Activated CD4-positive, alpha-beta T cell treated with anti-CD3 and anti-CD28 coated beads, Interleukin-2, amount 50 U/mL, for 24 hours (primary cell): ENCODE data around the gene NAA80.
A peak's percentile ranks its signal among the peaks of the same experiment; 100 is the strongest.

Source experiments
- DNase-seq, 2 donors: peaks; one replicate each; pipeline ENCODE4 v3.0.0-alpha.2; 2020; ENCODE audit warnings: low read depth in 1 of 2, low spot score in 1 of 2

The NAA80 gene, protein sequence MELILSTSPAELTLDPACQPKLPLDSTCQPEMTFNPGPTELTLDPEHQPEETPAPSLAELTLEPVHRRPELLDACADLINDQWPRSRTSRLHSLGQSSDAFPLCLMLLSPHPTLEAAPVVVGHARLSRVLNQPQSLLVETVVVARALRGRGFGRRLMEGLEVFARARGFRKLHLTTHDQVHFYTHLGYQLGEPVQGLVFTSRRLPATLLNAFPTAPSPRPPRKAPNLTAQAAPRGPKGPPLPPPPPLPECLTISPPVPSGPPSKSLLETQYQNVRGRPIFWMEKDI

GRCh38 chr3:50298836-50299637, at the start of gene NAA80, which contains the start of gene HYAL3:
NAA80 (minus strand) TSS chr3:50299405; CDS start chr3:50297463, 1,942 bp downstream.
HYAL3 (minus strand) TSS chr3:50299405; CDS start chr3:50295602, 3,803 bp downstream.
- peak; percentile 96 to 99 for DNase-seq

DNA sequence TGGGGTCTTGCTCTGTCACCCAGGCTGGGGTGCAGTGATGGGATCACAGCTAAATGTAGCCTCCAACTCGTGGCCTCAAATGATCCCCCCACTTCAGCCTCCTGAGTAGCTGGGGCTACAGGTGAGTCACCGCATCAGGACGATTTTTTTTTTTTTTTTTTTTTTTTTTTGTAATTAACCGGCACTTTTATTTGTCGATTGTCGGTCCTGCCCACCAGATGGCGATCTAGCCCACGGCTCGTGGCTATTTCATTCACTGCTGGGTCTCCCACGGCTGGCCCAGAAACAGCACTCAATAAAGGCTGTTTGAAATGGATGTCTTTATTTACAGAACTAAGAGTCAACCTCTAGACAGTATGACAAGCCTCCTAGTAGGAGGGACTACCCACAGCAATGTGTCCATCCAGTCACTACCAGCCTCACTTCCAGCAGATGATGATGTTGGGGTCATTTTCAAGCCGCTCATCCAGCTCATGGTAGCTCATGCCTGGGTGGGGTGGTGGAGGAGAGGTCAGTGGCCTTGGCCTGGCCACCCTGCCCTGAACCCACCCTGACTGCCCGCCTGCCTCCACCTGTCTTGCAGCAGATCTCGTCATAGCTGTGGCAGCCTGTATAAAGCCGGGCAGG, 48.1 kb upstream of the NAA80 start:
- peak; percentile 47 to 65 for DNase-seq

GRCh38 chr3:50345586-50346234, 46.5 kb upstream of the NAA80 start, which contains the start of gene ZMYND10:
ZMYND10 (minus strand) TSS chr3:50345732; CDS start chr3:50345579, 153 bp downstream.
- peak; percentile 52 to 57 for DNase-seq

GRCh38 chr3:50345008-50345407, 45.8 kb upstream of the NAA80 start:
- no peak for DNase-seq

- no peak for DNase-seq
These were observed 43.8 kb upstream of the NAA80 start for GRCh38 chr3:50342813-50343633.

GRCh38 chr3:50341996-50342650, 42.9 kb upstream of the NAA80 start:
- DNase-seq, result no peak

GRCh38 chr3:50341537-50341936, 42.3 kb upstream of the NAA80 start:
- no peak for DNase-seq

- DNase-seq, result peak in 1 of 2 donors; percentile 36
These were observed 41.5 kb upstream of the NAA80 start, which contains the start of gene RASSF1 for GRCh38 chr3:50340448-50341329. RASSF1 (minus strand) TSS chr3:50340836; CDS start chr3:50340805, 31 bp downstream.

DNA sequence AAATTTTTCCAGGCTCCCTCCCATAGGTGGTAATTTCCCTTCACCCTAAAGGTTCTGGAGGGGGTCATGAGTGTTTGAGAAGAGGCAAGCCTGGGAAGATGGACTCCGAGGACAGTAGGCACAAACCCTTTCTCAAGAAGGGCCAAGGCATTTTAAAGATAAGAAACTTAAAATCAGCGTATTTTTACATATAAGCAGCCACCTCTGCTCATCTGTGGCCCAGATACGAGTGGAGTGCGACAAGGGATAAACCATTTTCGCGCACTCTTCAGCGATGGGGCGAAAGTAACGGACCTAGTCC, 40.9 kb upstream of the NAA80 start:
- no peak for DNase-seq

DNA sequence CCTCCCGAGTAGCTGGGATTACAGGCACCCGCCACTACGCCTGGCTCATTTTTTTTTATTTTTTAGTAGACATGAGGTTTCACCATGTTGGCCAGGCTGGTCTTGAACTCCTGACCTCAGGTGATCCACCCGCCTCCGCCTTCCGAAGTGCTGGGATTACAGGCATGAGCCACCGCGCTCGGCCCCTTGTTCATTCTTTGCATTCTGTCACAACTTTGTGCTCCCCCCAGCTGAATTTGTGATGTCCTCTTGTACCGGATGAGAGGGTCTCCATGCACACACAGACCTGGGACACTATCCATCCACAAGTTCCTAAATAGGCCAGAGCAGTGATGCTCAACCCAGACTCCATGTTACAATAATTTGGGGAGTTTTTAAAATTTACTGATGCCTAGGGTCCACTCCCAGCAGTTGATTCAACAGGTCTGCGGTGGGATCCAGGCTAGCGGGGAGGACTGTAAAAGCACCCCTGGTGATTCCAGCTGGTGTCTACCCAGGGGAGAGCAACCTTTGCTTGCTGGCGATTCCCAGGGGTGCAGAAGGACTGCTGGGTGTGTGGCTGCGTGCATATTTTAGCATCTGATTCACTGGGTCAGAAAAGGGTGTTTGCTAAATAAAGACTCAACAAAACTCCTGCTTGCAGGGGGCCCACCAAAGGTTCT, 40.4 kb upstream of the NAA80 start:
- no peak for DNase-seq

DNA sequence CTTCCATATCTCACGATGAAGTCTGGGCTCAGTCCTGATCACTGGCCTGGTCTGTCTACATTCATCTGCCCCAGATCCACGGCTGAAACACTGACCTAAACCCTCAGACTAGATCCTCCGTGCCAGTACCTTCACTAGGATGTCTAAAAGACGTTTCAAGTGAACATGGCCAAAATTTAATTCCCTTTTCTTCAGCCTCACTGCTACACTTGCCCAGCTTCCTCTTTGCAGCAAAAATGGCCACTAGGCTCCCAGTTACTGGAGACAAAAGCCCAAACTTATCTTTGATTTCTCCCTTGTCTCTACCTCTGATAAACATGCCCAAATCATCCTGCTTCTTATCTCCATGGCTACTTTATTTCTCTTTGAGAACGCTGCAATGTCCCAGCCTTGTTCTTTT, 39.8 kb upstream of the NAA80 start:
- DNase-seq, result no peak

DNA sequence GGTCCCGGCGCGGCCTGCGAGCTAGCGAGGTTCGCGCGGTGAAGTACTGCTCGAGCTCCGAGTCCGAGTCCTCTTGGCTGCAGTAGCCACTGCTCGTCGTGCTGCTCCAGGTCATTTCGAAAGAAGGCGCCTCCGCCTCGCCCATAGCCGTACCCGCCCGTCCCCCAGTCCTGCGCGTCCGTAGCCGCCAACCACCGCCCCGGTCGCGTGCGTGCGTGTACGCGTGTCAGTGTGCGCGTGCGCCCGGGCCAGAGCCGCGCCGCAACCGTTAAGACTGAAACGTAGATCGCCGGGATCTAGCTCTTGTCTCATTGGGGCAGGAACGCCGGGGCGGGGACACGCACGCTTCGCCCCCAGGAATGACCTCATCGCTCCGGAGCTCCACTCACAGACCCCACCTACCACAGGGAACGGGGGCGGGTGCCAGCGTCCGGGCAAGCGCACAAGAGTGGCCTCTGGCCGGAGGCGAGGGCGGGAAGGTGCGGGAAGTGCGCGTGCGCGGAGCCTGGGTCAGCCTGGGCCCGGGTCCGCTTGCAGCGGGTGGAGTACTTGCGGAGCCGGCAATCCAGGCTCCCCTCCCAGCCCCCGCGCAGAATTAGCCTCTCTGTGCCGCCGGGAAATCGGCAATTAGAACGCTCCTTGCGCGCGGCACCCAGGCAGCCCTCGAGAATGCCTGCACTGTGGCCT, 38.1 kb upstream of the NAA80 start:
- peak; percentile 88 to 94 for DNase-seq

- peak in 1 of 2 donors; percentile 40 for DNase-seq
These were observed 37.4 kb upstream of the NAA80 start for GRCh38 chr3:50336452-50337174.

- no peak for DNase-seq
These were observed 35.3 kb upstream of the NAA80 start for GRCh38 chr3:50334339-50335075.

DNA sequence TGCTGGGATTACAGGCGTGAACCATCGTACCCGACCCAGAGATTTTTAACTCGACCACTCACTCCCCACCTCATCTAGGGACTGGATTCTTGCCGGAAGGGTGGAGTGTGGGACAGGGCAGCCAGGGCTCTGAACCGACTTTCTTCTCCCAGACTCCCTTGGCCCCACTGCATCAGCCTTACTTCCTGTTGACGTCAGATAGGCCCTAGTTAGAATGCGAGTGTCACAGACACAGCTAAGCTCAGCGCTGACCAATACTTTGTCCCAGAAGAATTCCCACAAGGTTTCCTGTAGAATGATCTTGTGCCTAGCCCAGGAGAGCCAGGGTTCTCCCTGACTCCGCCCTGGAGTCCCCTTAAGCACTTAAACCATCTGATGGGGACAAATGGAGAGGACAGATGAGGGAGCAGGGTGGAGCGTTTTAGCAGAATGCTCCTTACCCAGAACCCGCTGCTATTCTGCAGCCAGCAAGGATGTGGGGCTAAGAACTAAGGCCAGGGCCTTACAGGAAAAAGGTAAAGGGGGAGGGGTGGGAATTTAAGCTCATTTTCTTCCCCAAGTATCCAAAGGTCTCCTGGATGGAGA, 34.6 kb upstream of the NAA80 start:
- no peak for DNase-seq

GRCh38 chr3:50331364-50331907, 32.2 kb upstream of the NAA80 start:
- DNase-seq, result no peak
